KMS-11 (cell line): ENCODE results near the gene WHAMM.

Source experiments
- H2AFZ ChIP-seq: fragments of 200-600 bp; sonication (generic); 2 replicates; pipeline ENCODE4 v1.6.1; 2016; ENCODE audit warnings: antibody characterized with exemption, mixed run types, low read depth
- H3K27ac ChIP-seq: fragments of 200-600 bp; sonication (generic); 2 replicates; pipeline ENCODE4 v1.6.1; 2016; ENCODE audit warnings: mild to moderate bottlenecking, mixed run types
- H3K27me3 ChIP-seq: fragments of 200-600 bp; sonication (generic); 2 replicates; pipeline ENCODE4 v1.6.1; 2017; ENCODE audit warnings: mild to moderate bottlenecking, low read depth, mixed run types, moderate library complexity; ENCODE audit not compliant: insufficient read depth
- H3K36me3 ChIP-seq: fragments of 200-600 bp; sonication (generic); 2 replicates; pipeline ENCODE4 v1.6.1; 2017; ENCODE audit warnings: mild to moderate bottlenecking, mixed run types; ENCODE audit not compliant: insufficient read depth
- H3K4me1 ChIP-seq: fragments of 200-600 bp; sonication (generic); 2 replicates; pipeline ENCODE4 v1.6.1; 2016; ENCODE audit warnings: mild to moderate bottlenecking, low read depth, mixed run types; ENCODE audit not compliant: poor library complexity, severe bottlenecking
- H3K4me2 ChIP-seq: fragments of 200-600 bp; sonication (generic); 2 replicates; pipeline ENCODE4 v1.7.0; 2016; ENCODE audit warnings: mild to moderate bottlenecking, mixed run types
- H3K4me3 ChIP-seq: fragments of 200-600 bp; sonication (generic); IDR thresholded peaks from 2 replicates; pipeline ENCODE4 v1.6.1; 2017; ENCODE audit warnings: low read depth, low read length, mixed read lengths; ENCODE audit not compliant: insufficient read depth
- H3K79me2 ChIP-seq: fragments of 200-600 bp; sonication (generic); 2 replicates; pipeline ENCODE4 v1.6.1; 2016; ENCODE audit warnings: low read depth, mixed run types; ENCODE audit not compliant: insufficient read depth
- H3K9ac ChIP-seq: fragments of 200-600 bp; sonication (generic); 2 replicates; pipeline ENCODE4 v1.6.1; 2016; ENCODE audit warnings: mild to moderate bottlenecking, mixed run types
- H4K20me1 ChIP-seq: fragments of 200-600 bp; sonication (generic); 2 replicates; pipeline ENCODE4 v1.6.1; 2016; ENCODE audit warnings: mild to moderate bottlenecking, mixed run types; ENCODE audit not compliant: insufficient read depth
- TF ChIP-seq, protein P1 (sequence below): fragments of 200-600 bp; sonication (generic); conservative IDR thresholded peaks from 2 replicates; pipeline ENCODE4 v1.6.1; 2017; ENCODE audit warnings: low read depth, mild to moderate bottlenecking, antibody characterized with exemption, low read length, moderate library complexity, mixed read lengths

The WHAMM gene

DNA sequence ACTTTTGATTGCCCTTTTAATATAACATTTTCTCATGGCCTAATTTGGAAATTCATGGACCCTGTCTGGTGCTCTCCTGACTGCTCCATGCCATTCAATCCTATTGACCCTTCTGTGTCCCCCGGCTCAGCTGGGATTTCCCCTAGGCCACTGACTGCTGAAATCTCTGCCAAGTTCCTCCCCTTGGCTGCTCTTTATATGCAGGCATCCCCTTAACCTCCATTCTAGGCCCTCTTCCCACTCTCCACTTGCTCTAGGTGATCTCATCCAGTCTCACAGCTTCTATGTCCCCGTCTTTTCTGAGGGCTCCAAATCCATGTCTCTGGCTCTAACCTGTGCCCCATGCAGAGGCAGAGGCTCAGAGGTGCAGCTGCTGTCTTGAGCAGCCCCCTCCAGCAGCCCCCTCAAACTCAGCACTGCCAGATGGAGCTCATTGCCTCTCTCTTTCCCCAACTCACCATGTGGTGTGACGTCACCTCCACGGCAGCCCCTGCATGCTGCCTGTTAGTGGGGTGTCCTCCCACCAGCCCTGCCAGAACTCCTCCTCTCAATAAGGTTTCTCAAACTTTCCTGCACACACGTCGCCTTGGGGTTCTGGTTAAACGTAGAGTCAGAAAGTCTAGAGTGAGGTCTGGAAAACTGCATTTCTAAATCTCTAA, 10.1 kb upstream of the WHAMM start:
- H3K4me3 ChIP-seq: no peak overlapping the region
- no peaks in the 10 kb centered on the region for H3K36me3 ChIP-seq
- no peak overlapping the region for H3K4me2 ChIP-seq
- H4K20me1 ChIP-seq: no peaks in the 10 kb centered on the region
- peaks cover 5% of the 10 kb centered on the region for H3K4me1 ChIP-seq
- H3K27me3 ChIP-seq: no peaks in the 10 kb centered on the region
- no peaks in the 10 kb centered on the region for H3K79me2 ChIP-seq
- TF ChIP-seq, protein P1, sequence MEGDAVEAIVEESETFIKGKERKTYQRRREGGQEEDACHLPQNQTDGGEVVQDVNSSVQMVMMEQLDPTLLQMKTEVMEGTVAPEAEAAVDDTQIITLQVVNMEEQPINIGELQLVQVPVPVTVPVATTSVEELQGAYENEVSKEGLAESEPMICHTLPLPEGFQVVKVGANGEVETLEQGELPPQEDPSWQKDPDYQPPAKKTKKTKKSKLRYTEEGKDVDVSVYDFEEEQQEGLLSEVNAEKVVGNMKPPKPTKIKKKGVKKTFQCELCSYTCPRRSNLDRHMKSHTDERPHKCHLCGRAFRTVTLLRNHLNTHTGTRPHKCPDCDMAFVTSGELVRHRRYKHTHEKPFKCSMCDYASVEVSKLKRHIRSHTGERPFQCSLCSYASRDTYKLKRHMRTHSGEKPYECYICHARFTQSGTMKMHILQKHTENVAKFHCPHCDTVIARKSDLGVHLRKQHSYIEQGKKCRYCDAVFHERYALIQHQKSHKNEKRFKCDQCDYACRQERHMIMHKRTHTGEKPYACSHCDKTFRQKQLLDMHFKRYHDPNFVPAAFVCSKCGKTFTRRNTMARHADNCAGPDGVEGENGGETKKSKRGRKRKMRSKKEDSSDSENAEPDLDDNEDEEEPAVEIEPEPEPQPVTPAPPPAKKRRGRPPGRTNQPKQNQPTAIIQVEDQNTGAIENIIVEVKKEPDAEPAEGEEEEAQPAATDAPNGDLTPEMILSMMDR: no peak
- H3K27ac ChIP-seq: no peak overlapping the region
- no peak overlapping the region for H3K9ac ChIP-seq
- no peak overlapping the region for H2AFZ ChIP-seq

DNA sequence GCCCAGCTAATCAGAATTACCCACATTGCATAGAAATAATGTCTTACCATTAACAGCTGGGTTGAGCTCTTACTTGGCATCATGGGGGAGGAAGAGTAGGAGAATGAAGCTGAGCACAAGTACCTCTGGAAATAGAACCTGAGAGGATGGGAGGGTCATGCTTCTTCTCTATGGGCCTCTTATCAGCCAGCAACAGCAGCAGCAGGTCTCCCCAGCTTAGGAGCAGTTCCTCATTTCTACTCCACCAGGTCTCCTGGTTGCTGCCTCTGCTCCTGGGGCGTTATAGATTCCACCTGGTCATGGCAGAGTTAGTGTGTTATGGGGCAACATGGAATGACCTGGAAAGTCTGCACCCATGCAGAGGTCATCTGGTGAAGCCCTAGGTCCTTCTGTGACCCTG, 6.9 kb upstream of the WHAMM start:
- no peak overlapping the region for H2AFZ ChIP-seq

DNA sequence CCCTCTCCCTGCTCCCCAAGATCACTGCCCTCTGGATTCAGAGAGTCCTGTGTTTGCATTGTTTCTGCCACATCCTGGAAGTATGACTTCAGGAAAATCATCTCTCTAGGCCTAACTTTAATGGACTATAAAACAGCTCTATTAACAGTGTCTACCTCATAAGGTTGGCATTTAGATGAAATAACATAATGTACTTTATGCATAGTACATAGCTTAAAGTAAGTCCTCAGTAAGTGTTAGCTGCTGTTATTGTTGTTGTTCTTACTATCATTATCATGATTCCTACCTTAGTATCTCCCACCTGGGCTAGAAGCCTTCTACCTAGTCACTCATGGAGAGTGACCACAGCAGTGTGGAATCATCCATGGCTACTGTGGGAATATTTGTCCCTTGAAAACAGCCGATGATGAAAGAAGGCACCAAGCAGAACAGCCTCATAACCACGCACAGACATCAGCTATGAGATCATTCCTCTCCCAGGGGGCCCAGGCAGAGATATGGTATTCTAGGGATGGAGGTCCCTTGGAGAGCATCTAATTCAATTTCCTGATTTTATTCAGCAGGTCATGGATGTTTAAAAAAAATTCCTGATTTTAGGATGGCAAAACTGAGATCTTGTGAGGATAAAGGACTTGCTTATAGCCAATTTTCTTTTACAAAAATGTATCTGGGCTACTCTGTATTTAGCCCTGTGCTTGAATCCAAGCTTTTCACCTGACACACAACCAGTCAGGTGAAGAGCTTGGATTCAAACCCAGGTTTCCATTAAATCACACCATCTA, 5.4 kb upstream of the WHAMM start:
- Histone ChIP-seq H3K4me2 (peak overlapping the region; percentile 72; the same call in 1 of the 2 replicates), H4K20me1 (no peaks in the 10 kb centered on the region), H3K9ac (no peak overlapping the region), H3K36me3 (no peaks in the 10 kb centered on the region), H3K79me2 (no peaks in the 10 kb centered on the region), H3K4me3 (no peak overlapping the region), H3K27me3 (no peaks in the 10 kb centered on the region), H3K27ac (no peak overlapping the region), H2AFZ (no peak overlapping the region), H3K4me1 (peaks cover 37% of the 10 kb centered on the region)
- TF ChIP-seq, protein P1: no peak

More for the DNA sequence above, 6.9 kb upstream of the WHAMM start:
- Histone ChIP-seq H3K9ac (no peak overlapping the region), H4K20me1 (no peaks in the 10 kb centered on the region), H3K27ac (no peak overlapping the region), H3K4me2 (no peak overlapping the region), H3K27me3 (no peaks in the 10 kb centered on the region), H3K4me1 (peaks cover 33% of the 10 kb centered on the region), H3K79me2 (no peaks in the 10 kb centered on the region), H3K4me3 (no peak overlapping the region), H3K36me3 (no peaks in the 10 kb centered on the region)
- TF ChIP-seq, protein P1: no peak

DNA sequence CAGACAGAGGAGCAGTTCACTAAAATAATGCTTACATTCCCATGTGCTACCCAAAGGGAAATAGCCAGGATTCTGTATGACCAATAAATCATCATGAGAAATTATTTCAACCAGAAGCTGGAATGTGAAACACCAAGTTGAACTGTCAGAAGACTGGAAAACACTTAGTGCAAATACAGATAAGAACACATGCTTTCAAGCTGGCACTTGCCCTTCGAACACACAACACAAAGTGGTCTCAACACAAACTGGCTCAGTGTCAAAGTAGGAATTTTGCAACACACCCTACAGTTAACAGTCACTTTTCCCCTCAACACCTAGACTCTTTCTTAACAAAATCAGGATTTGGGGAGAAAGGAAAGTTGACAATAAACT, 4.9 kb upstream of the WHAMM start:
- H3K4me1 ChIP-seq: peaks cover 40% of the 10 kb centered on the region
- H2AFZ ChIP-seq: no peak overlapping the region
- no peaks in the 10 kb centered on the region for H3K79me2 ChIP-seq
- H4K20me1 ChIP-seq: no peaks in the 10 kb centered on the region
- H3K4me2 ChIP-seq: peak overlapping the region; percentile 72; the same call in 1 of the 2 replicates
- no peak overlapping the region for H3K9ac ChIP-seq
- TF ChIP-seq, protein P1: no peak
- H3K27me3 ChIP-seq: no peaks in the 10 kb centered on the region
- no peak overlapping the region for H3K4me3 ChIP-seq
- no peak overlapping the region for H3K27ac ChIP-seq
- H3K36me3 ChIP-seq: no peaks in the 10 kb centered on the region
